HG03135 (cell line): ENCODE data around the gene CFAP251.

ENCODE experiments used
- ATAC-seq: cut with Tn5 transposase; IDR thresholded peaks from one replicate; pipeline ENCODE4 v1.9.1; 2021; ENCODE audit warnings: mild to moderate bottlenecking, moderate library complexity; ENCODE audit not compliant: unreplicated experiment

CFAP251 gene

DNA sequence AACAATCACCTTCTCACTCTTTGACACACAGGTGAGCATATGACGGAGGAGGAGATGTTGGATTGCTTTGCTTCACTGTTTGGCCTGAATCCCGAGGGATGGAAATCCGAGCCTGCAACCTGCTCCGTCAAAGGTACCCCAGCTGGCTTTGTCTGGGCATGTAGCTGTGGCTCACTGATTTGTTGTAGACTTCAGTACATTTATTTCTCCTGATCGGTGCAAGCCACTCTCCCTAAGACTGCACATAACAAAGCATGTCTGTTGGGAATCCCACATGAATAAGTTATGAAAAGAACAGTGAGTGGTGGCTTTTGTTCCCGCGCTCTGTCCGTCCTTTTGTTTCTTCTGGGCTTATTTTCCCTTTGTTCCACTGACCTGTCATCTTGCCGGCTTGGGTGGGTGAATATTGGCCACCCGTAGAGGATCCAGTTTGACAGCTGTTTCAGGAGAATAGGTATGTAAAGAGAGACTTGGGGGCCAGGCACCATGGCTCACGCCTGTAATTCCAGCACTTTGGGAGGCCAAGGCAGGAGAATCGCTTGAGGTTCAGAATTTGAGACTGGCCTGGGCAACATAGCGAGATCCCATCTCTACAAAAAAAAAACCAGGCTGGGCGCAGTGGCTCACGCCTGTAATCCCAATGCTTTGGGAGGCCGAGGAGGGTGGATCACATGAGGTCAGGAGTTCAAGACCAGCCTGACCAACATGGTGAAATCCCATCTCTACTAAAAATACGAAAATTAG lies 83.2 kb downstream of the CFAP251 start:
- ATAC-seq = no peak

DNA sequence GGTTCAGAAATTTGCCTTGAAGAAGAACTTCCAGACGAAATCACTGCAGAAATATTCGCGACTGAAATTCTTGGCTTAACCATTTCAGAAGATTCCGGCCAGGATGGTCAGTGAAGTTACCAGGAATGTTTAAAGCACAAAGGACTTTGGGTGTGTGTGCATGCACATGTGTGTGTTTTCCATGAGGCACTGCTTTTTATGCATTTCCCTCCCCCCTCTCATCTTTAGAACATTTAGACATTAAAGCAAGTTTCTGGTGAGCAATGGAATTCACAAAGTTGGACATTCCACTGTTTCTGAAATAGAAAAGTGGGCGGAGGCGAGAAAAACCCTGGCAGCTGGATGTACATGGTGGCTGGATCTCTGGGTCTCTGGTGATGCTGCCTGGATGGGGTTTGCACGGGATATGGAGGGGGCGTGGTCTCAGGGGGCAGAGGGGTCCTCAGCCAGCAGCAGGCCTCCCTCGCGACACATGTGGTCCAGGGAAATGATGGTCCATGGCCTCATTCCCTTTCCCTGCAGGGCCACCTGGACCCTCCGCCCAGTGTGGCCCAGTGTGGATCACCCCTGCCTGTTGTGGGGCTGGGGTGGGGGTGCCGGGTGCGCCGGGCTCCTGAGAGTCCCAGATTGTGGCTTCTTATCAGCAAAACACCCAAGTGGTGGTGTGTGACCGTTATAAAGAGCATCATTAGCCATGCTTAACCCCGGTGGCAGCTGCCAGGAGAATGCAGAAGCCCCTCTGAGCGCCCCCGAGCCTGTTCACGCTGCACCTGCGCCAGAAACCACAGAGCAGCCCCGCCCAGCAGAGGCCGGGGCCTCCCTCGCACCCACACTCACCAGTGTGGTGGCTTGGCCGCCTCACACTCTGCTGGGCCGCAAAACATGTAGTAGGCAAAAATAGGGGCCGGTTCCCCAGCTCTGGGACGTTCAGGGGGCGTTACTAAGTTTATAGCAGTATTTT lies 85.5 kb downstream of the CFAP251 start:
- ATAC-seq = no peak

DNA sequence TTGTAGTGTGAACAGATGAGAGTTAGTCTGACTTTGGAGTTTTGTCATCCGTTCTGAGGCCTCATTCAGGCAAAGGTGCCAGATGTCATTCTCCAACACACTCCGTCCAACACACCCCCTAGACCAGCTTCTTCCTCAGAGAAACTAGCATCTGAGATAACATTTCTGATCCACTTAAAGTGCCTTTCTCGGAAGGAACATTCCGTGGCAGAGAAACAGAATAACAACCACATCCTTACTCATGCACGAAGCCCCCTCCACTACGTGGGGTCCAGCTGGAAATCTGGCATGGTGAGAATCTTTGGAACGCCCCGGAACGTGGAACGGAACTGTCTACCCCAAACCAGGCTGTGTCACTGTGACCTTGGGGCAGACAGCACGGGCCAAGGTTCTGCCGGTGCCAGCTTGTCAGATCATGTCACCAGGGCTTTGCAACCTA lies 86.3 kb downstream of the CFAP251 start:
- ATAC-seq = no peak

DNA sequence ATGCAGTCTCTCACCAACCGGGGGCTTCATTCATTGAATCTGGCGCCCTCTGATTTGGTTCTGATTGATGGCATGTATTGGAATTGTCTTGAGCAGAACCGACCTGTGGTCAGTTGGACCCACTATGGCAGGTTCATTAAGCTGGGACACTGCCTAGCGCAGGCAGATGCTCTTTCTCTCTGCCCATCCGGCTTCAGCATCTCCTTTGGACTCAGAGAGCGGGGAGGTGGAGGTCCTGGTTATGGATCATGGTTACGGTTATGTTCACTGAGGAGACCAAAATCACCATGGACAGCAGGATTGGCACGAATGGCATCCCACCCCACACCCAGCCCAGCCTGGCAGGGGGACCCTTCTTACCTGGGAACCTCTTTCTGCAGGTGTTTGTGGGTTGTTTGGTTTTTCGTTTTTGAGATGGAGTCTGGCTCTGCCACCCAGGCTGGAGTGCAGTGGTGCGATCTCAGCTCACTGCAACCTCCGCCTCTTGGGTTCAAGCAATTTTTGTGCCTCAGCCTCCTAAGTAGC lies 86.9 kb downstream of the CFAP251 start:
- no peak for ATAC-seq

DNA sequence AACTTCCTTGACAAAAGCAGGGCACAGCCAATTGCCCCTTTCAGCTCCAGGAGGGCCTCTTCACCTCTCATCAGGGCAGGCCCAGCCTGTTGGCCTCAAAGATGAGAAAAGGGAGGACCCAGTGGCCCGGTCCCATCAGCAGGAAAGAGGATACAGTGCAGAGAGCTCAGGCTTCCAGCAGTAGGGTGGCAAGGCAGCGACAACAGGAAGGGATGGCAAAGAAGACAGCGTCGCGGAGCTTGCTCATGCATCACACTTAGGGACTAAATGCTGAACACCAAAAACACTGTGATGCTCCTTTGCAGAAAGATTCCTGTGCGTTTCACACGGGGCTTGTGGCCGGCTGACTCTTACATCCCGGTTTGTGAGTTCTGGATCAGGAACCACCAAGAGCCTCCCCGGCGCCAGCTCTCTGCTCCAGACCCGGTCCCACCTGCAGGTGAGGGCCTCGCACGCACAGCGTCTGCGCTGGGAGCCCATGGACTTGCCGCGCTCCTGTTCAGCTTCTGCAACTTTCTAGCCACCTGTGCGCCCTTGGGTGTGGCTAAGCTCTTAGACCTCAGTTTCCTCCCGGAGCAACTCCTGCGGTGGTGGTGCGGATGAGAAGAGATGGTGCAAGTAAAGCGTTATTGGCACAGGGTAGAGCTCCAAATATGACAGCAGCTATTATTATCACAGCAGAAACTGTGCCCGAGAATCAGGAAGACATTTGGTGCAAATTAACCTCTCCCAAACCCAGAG lies 88.0 kb downstream of the CFAP251 start:
- no peak for ATAC-seq

DNA sequence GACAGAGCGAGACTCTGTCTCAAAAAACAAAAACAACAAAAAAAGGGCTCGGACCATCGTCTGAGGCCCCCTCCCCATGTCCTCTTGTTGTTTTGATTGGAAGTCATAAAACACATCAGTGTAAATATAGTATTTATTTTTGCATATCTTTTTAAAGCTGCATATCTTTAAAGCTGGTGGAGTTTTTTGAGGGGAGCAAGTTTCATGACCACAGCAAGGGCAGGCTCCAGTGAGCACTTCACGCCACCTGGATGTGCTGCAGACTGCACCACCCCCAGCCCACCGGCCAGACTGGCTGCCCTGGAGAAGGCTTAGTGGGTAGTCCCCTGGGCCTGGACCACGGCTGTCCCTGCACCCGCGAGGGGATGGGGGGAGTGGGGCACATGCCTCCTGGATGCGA lies 91.3 kb downstream of the CFAP251 start:
- ATAC-seq = no peak

DNA sequence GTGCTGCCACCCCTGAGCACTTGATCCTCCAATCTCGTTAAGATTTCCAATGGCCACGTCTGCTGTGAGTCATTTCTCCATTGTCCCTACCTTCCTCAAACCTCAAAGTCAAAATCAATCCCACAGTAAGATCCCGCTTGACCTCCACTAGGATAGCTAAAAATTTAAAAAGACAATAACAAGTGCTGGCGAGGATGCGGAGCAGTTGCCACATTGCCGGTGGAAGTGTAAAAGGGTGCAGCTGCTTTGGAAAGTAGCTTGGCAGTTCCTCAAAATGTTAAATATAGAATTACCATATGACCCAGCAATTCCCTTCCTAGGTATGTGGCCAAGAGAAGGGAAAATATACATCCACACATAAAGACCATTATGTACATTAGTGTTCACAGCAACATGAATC lies 93.8 kb downstream of the CFAP251 start:
- no peak for ATAC-seq

DNA sequence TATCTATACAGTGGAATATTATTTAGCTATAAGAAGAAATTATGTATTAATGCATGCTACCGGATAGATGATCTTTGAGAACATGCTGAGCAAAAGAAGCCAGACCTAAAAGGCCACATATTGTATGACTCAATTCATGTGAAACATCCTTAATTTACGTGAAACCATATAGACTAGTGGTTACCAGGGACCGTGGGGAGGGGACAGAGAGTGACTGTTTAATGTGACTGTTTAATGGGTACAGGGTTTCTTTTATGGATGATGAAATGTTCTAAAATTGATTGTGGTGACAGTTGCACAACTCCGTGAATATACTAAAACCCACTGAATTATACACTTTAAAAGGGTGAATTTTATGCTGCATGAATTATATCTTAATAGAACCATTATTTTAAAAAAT lies 94.7 kb downstream of the CFAP251 start:
- no peak for ATAC-seq

DNA sequence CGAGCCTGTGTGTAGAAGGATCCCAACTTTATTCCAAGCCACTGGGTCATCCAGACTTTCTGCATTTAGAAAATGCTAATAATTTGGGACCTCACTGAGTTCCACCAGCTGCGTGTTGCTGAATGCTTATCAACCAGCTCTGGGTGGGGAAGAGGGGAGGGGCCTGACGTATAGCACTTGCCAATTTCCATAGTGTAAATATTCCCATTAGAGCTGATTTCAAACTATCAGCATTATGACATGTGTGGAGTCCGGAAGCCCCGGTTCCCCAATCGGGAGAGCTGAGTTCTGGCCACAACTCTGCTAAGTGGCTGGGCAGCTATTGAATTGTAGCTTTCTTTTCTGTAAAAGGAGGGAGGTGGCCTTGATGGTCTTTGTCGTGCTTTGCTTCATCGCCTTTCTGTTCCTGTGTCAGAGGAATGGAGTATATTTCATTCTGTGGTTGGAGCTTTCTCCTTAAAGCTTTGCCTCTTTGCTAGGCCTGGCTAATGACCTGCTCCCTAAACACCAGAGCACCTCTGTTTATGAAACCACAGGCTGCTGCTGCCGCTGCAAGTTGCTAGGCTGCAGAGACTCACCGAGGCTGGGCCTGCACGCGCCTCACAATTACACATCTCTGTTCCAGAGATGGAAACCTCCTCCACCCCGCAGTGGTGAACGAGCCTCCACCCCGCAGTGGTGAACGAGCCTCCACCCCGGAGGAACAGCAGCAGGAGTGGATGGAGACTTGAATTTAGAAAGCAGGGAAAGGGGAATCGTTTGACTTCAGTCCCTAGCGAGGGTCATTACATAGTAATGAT lies 95.6 kb downstream of the CFAP251 start:
- ATAC-seq = no peak

DNA sequence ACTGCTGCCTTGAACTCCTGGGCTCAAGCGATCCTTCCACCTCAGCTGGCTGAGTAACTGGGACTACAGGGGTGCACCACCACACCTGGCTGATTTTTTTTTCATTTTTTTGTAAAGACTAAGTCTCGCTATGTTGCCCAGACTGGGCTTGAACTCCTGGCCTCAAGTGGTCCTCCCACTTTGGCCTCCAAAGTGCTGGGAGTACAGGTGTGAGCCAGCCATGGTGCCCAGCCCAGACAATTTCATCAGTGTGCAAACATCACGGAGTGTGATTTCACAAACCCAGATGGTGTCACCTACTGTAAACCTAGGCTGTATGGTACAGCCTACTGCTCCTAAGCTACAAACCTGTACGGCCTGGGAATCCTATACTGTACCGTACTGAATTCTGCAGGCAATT lies 96.4 kb downstream of the CFAP251 start:
- ATAC-seq = no peak

DNA sequence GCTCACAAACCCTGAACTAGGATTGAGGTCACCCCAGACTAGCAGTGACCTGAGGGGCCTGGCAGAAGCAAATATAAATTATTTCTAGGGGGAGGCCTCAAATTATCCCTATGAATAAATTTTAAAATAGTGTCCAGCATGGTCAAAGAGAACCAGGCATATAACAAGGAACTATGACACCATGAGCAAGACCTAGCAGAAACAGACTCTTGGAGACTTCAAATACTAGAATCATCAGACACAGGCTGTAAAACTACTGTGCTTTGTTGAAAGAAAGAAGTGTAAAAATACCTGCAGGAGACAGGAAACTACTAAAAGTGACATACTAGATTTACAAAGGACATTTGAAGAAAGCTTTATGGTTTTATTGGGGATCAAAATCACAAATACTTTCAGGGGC lies 100.1 kb downstream of the CFAP251 start:
- ATAC-seq = no peak

DNA sequence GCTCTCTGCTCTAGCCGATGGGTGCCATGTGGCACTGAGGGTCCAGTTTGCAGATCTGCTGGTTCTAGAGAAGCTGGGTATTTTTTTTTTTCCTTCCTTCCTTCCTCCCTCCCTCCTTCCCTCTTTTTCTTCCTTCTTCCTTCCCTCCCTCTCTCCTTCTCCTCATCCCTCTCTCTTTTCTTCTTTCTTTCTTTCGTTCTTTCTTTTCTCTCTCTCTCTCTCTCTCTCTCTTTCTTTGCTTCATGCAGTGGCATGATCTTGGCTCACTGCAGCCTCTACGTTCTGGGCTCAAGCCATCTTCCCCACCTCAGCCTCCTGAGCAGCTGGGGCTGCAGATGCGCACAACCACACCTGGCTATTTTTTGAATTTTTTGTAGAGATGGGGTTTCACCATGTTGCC lies 100.5 kb downstream of the CFAP251 start:
- ATAC-seq = no peak

DNA sequence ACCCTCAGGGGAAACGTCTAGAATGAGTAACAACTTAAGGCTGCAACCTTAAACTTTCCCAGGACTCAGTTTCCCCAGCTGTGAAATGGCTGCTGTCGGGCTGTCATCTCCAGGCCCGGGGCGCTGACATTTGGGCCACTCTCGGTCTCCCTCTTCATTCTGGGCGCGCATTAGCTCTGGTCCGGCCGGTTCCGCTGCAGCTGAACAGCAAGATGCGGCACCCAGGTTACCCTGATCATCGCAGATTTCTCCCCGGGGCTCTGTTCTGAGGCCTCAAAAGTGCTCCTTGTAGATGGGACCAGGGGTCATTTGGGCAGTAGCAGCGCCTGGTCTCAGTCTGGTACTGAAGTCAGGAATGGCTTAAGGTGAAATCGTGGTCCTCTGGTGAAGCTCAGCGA lies 102.4 kb downstream of the CFAP251 start:
- ATAC-seq = no peak

DNA sequence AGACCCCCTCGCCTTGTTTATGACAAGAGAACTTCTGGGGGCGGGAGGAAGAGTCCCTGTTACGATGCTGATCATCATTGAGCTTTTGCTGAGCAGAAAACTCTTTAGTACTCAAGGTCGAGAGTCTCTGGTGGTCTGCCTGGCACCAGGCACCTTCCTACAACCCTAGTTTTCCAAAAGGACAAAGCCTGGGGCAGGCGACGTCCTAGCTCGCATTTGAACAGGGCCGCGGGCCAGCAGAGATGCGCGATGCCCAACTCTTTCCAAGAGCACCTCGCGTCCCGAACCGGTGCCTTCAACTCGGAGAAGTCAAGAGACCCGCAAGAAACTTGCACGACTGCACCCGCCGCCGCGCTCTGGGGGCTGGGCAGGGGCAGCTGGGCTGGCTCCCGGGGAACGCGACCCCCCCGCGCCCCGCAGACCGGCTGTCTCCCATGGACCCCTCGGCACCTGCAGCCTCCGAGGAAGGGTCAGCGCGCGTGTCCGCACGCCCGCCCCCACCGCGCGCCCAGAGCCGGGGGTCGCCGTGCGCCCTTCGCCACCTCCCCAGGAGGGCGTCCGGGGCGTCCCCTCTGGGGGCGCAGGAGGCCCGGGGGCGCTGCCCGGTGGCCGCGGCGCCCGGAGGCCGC lies 102.9 kb downstream of the CFAP251 start:
- ATAC-seq = no peak

DNA sequence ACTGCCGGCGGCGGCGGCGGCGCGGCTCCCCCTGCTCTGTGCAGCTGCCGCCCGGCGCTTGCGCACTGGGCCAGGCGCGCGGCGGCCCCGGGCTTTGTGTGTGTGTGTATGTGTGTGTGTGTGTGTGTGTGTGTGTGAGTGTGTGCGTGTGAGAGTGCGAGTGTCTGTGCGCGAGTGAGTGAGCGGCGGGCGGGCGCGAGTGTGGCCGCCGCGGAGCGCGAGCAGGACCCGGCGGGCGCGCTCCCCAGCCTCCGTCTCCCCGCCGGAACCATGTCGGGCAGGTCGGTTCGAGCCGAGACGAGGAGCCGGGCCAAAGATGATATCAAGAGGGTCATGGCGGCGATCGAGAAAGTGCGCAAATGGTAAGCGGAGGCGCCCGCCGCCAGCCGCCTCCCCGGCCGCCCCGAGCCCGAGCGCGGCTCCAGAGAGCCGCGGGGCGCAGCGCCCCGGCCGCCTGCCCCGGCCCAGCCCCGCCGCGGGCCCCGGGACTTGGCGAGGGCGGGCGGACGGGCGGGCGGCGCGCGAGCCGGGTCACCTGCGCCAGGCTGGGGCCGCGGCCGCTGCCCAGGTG lies 103.5 kb downstream of the CFAP251 start, which contains the start of gene BCL7A:
BCL7A (plus strand) TSS at position 63 of the 571 bp plus-strand sequence; CDS start at position 271, 208 bp downstream.
- no peak for ATAC-seq

DNA sequence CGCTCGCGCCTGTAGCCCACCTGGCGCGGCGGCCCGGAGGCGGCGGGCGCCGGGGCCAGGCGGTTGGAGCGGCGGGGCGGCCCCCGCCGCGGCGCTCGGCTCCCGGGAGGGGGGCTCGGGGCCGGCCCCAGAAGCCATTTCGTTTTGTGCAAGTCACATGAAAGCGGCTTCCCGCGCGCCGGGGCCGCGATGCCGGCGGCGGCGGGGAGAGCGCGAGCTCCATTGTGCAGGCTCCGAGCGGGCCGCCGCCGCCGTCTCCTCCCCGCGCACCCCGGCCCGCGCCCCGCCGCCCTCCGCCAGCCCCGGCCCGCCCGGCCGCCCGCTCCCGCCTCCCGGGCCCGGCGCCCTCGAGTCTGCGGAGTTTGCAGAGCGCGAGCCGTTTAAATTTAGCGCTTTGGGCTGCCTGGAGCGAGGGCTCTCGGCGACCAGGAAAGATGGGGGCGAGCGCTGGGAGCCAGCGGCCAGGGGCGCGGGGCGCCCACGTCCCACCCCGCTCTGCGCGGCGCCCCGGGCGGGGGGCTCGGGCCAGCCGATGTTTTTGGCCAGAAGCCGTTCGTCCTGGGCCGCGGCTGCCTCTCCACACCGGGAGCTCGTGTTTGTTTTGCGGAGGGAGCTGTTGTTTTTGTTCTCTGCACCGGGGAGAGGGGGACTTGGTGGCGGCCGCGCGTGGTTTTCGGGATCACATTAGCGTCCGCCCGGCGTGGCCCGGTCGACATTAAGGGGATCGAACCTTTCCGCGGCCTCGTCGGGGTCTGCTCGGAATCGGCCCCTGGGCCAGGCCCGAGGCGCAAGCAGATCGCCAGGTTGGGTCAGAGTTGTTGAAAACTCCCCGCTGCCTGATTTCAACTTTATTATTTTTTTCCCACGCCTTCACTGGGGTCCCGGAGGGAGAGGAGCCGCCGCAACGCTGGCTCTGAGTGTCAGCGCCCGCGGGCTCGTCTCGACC lies 104.3 kb downstream of the CFAP251 start:
- no peak for ATAC-seq

DNA sequence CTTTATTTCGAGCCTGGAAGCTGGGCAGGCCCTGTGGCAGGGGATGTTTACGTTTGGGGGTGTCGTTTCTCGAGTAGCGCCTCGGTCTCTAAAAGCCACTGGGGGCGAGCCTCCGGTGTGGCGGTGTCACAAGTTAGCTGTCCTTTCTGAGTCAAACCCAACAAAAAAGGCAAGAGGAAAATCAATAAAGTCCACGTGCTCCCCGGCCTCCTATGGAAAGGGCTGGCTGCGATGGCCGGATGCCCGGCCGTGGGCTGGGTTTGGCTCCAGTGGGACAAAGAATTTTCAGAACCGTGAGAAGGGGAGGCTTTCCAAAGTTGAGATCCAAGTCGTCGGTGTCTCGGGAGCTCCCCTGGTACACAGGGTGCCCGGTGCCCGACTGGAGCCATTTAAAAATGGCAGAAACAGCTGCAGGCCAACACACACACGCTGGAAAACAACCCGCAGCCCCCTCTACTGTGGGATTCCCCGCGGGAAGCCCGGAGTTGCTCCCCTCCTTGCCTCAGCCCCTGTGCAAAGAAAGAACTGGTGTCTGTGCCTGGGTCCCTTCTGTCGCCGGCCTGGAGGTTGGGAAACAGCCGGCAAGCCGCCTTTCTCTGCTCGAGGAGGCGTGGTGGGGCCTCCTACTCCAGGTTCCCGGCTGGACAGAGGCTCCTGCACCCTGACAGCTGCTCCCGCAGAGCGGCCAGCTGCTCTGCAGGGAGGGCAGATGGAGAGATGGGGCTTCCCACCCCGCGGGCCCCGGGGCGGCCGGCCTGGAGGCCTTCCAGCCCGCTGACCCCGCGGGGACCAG lies 105.1 kb downstream of the CFAP251 start:
- no peak for ATAC-seq
